Measurements from ENCODE around the gene PAFAH1B1. TPM values are rescaled to one million over a fixed set of nuclear protein-coding genes. Genes with fewer than 3 reads are reported as not detected.

Gene PAFAH1B1
- total and polyA plus RNA-seq, 10 of the 15 experiments (the other 5 are each of a cell fraction or from before 2014, with no cell fraction given), result 28.9 to 107 (median 49.1) TPM

GRCh38 chr17:2711608-2712299 is 118.3 kb downstream of the PAFAH1B1 start, which contains the start of gene CLUH (continued):
- TF ChIP-seq PBX3 (IDR thresholded peaks at IDR 0.05; ENCODE audit: insufficient replicate concordance, low read depth, low read length) (no peak), HDAC6 (IDR thresholded peaks at IDR 0.05; ENCODE audit: unreplicated experiment) (no peak), ESRRA (IDR thresholded peaks at IDR 0.05; ENCODE audit: low read length) (no peak; the same call in none of the 2 replicates), ELK1 (IDR thresholded peaks at IDR 0.05; ENCODE audit: low read depth, low read length) (peak; percentile 43; the same call in 1 of the 2 replicates), SP1 (IDR thresholded peaks at IDR 0.05; ENCODE audit: low read depth, low read length) (peak; percentile 83), NR2F1 (conservative IDR thresholded peaks at IDR 0.05) (peak; percentile 98), TBL1XR1 (IDR thresholded peaks at IDR 0.05; ENCODE audit: low read depth, low read length) (peak; percentile 87; the same call in 1 of the 2 replicates), MEF2A (IDR thresholded peaks at IDR 0.05; ENCODE audit: insufficient read depth, low read depth, low read length) (no peak), EED (IDR thresholded peaks at IDR 0.05; ENCODE audit: low read depth) (no peak), BCLAF1 (IDR thresholded peaks at IDR 0.05) (no peak), MTA2 (IDR thresholded peaks at IDR 0.05; ENCODE audit: low read depth) (no peak), HDAC2 (IDR thresholded peaks at IDR 0.05) (no peak), MLLT1 (IDR thresholded peaks at IDR 0.05) (no peak), USF1 (IDR thresholded peaks at IDR 0.05; ENCODE audit: borderline replicate concordance, extremely low read length, insufficient read depth, low read depth, low read length) (peak; percentile 96), BHLHE40 (IDR thresholded peaks at IDR 0.05; ENCODE audit: borderline replicate concordance in 1 of 2, low read depth in 2 of 2, low read length in 1 of 2) (peak in 1 of 2 experiments; percentile 52; a peak in 2 of 4 replicates), ATF2 (IDR thresholded peaks at IDR 0.05; ENCODE audit: low read length) (no peak), ZNF217 (IDR thresholded peaks at IDR 0.05) (no peak), ZZZ3 (IDR thresholded peaks at IDR 0.05; ENCODE audit: control insufficient read depth, insufficient read length, low read depth) (no peak), BRCA1 (IDR thresholded peaks at IDR 0.05; ENCODE audit: low read depth, low read length) (no peak), ETV6 (conservative IDR thresholded peaks at IDR 0.05 in 1 of 2, IDR thresholded peaks at IDR 0.05 in 1 of 2; ENCODE audit: borderline replicate concordance in 1 of 2, low read depth in 1 of 2) (no peak), ZSCAN29 (IDR thresholded peaks at IDR 0.05) (no peak)
